NCI-H1105 treated with DMSO at 0.1 percent for 48 hours (cell line): ENCODE data around the gene HFE.

ENCODE experiments used
- DNase-seq: peaks from one replicate; lab custom pipeline; 2025; lab: John Stamatoyannopoulos, UW

Gene HFE

GRCh38 chr6:26136321-26136720 is 49.1 kb downstream of the HFE start:
- no peak for DNase-seq

GRCh38 chr6:26140254-26140966 is 53.2 kb downstream of the HFE start:
- no peak for DNase-seq

- DNase-seq: no peak
Observed at GRCh38 chr6:26140967-26141294, 53.7 kb downstream of the HFE start.

GRCh38 chr6:26141378-26141904 is 54.2 kb downstream of the HFE start:
- no peak for DNase-seq

- DNase-seq: no peak
Observed at GRCh38 chr6:26142026-26142425, 54.8 kb downstream of the HFE start.
